Right lobe of liver (tissue), 6 donors: ENCODE results near the gene PARD6G. TPM values are rescaled to one million over a fixed set of nuclear protein-coding genes. Genes with fewer than 3 reads are reported as not detected.
A peak's percentile ranks its signal among the peaks of the same experiment; 100 is the strongest.

ENCODE experiments used
- ATAC-seq, 4 donors: fragments of 200-7000 bp; cut with Tn5 transposase; one replicate each; pipeline ENCODE4 v1.9.1; 2020; ENCODE audit warnings: mild to moderate bottlenecking in 4 of 4, moderate library complexity in 4 of 4
- DNase-seq, 3 donors: peaks; one replicate each; pipeline ENCODE4 v3.0.0-alpha.2; 2020
- H3K27ac ChIP-seq, 3 donors: fragments of 200-600 bp; one replicate each; pipeline ENCODE4 v1.8.0; 2022
- H3K27me3 ChIP-seq, 2 donors: fragments of 200-600 bp; one replicate each; pipeline ENCODE4 v1.8.0; 2022
- H3K36me3 ChIP-seq, 4 donors: fragments of 200-600 bp; sonication (generic) in 1 of 4; one replicate each; pipeline versions ENCODE4 v1.5.1 to v1.8.0; 2017 to 2022; ENCODE audit warnings: control low read depth in 1 of 4
- H3K4me1 ChIP-seq, 4 donors: fragments of 200-600 bp; sonication (generic) in 1 of 4; one replicate each; pipeline versions ENCODE4 v1.5.1 to v1.8.0; 2017 to 2022; ENCODE audit warnings: control low read depth in 1 of 4
- H3K4me3 ChIP-seq, 3 donors: fragments of 200-600 bp; one replicate each; pipeline ENCODE4 v1.8.0; 2022
- H3K9me3 ChIP-seq, 4 donors: fragments of 200-600 bp; sonication (generic) in 1 of 4; one replicate each; pipeline versions ENCODE4 v1.5.1 to v1.8.0; 2017 to 2022; ENCODE audit warnings: control low read depth in 1 of 4
- CTCF ChIP-seq, 4 donors: fragments of 200-600 bp in 3 of 4; fragments of 450-650 bp in 1 of 4; IDR thresholded peaks; one replicate each; pipeline versions ENCODE4 v1.5.1 to v1.8.0; 2016 to 2022; ENCODE audit warnings: antibody characterized with exemption in 4 of 4, mild to moderate bottlenecking in 2 of 4
- POLR2A ChIP-seq: fragments of 450-650 bp; IDR thresholded peaks from one replicate; pipeline ENCODE4 v1.6.1; 2017; ENCODE audit warnings: antibody characterized with exemption, mild to moderate bottlenecking
- WGBS: methylation state at CpG from one replicate; pipeline ENCODE4 v1.1.6; 2018; ENCODE audit warnings: low coverage, low lambda C conversion rate; ENCODE audit not compliant: insufficient coverage; ENCODE audit errors: missing lambda C conversion rate; 5-methylcytosine and 5-hydroxymethylcytosine counted together
- intact Hi-C, 2 donors: fragments of 100-400 bp; cut with DNase I; formaldehyde crosslinking; loops; one replicate each; pipeline versions ENCODE4 v1.11.2 to v1.14.1; 2022
- total RNA-seq, 6 experiments: library from RNA; depleted of rRNA in 2 of 6; stranded (reverse); fragments of >200 nt in 2 of 6; fragmentation: NEBNext Ultra II Directional in 3 of 6; extraction: Animal tissue kit (Norgen Biotek cat#: 25700) in 3 of 6; gene quantifications; one replicate each; pipeline versions ENCODE4 v1.1.0 to v1.2.4, GENCODE V29; 2016 to 2023
- donor health status: DM: no; HTN: yes; CAD: no.
- donor health status: DM: no; HTN: no; CAD: no.
- donor health status: DM: no; HTN: no; CAD: no.
- donor health status: DM: no; HTN: yes; CAD: no.
- donor health status: DM: no; HTN: yes; CAD: no.

Gene PARD6G
- total RNA-seq, 6 experiments from 2014 or later, result 1.1 to 5.5 (median 2.1) TPM

- no peak for DNase-seq
- no peaks in the 10 kb centered on the region for H3K36me3 ChIP-seq
- H3K27ac ChIP-seq, result no peak overlapping the region
- 89% methylated on average over 5 of the region's 10 CpGs for WGBS
- no peak for ATAC-seq
- no peaks in the 10 kb centered on the region for H3K27me3 ChIP-seq
- no peaks in the 10 kb centered on the region for H3K9me3 ChIP-seq
- H3K4me1 ChIP-seq, result no peaks in the 10 kb centered on the region
- intact Hi-C loops, result no loop called here
- TF ChIP-seq CTCF (IDR thresholded peaks at IDR 0.05), result no peak
- TF ChIP-seq POLR2A, result no peak
- no peak overlapping the region for H3K4me3 ChIP-seq
These were observed 28.7 kb downstream of the PARD6G start for GRCh38 chr18:80218341-80219227.

- no peak for TF ChIP-seq POLR2A
- TF ChIP-seq CTCF (IDR thresholded peaks at IDR 0.05), result no peak
- 43% methylated on average over 2 of the region's 2 CpGs for WGBS
- no peaks in the 10 kb centered on the region for H3K27me3 ChIP-seq
These were observed 34.1 kb downstream of the PARD6G start for GRCh38 chr18:80213182-80213581.

GRCh38 chr18:80210312-80211083 lies 36.8 kb downstream of the PARD6G start:
- WGBS, result 27% methylated on average over 6 of the region's 6 CpGs
- intact Hi-C loops, result no loop called here
- Histone ChIP-seq H3K27ac (no peak overlapping the region), H3K36me3 (no peaks in the 10 kb centered on the region), H3K4me1 (no peaks in the 10 kb centered on the region), H3K27me3 (no peaks in the 10 kb centered on the region), H3K4me3 (no peak overlapping the region), H3K9me3 (no peaks in the 10 kb centered on the region)
- TF ChIP-seq POLR2A (no peak), CTCF (IDR thresholded peaks at IDR 0.05) (no peak)
- no peak for DNase-seq
- peak; percentile 18 to 41 (median 26) for ATAC-seq

More at GRCh38 chr18:80213182-80213581, 34.1 kb downstream of the PARD6G start:
- Histone ChIP-seq H3K36me3 (no peaks in the 10 kb centered on the region), H3K9me3 (no peaks in the 10 kb centered on the region), H3K4me3 (no peak overlapping the region), H3K4me1 (no peaks in the 10 kb centered on the region), H3K27ac (no peak overlapping the region)
- intact Hi-C loops, result no loop called here
- DNase-seq (no peak), ATAC-seq (peak in 2 of 4 donors; percentile 42 to 50)

- ATAC-seq (no peak), DNase-seq (no peak)
- no peak for TF ChIP-seq POLR2A
- no peak overlapping the region for H3K27ac ChIP-seq
- no peaks in the 10 kb centered on the region for H3K36me3 ChIP-seq
- H3K9me3 ChIP-seq, result no peaks in the 10 kb centered on the region
- H3K27me3 ChIP-seq, result no peaks in the 10 kb centered on the region
- no peak overlapping the region for H3K4me3 ChIP-seq
- WGBS, result 74% methylated on average over 4 of the region's 4 CpGs
- intact Hi-C loops, result no loop called here
- no peaks in the 10 kb centered on the region for H3K4me1 ChIP-seq
These were observed 38.7 kb downstream of the PARD6G start for GRCh38 chr18:80208620-80209019.

GRCh38 chr18:80205294-80205693 lies 42.0 kb downstream of the PARD6G start:
- 73% methylated on average over 4 of the region's 4 CpGs for WGBS
- H3K27ac ChIP-seq, result no peak overlapping the region
- H3K9me3 ChIP-seq, result no peaks in the 10 kb centered on the region
- ATAC-seq, result no peak
- no peaks in the 10 kb centered on the region for H3K36me3 ChIP-seq
- H3K4me1 ChIP-seq, result no peaks in the 10 kb centered on the region
- no peaks in the 10 kb centered on the region for H3K27me3 ChIP-seq
- intact Hi-C loops, result no loop called here
- TF ChIP-seq CTCF (IDR thresholded peaks at IDR 0.05), result no peak
- TF ChIP-seq POLR2A, result no peak
- H3K4me3 ChIP-seq, result no peak overlapping the region
- DNase-seq, result no peak
